DOHH2 (cell line): ENCODE measurements around the gene OR1N1.

Experiments
- H3F3A ChIP-seq: fragments of 200-600 bp; sonication (generic), shearing (Covaris generic); 2 replicates; pipeline ENCODE4 v1.6.0; 2016; ENCODE audit warnings: antibody characterized with exemption, mild to moderate bottlenecking; ENCODE audit not compliant: control insufficient read depth, insufficient read depth
- H3K27ac ChIP-seq: fragments of 200-600 bp; sonication (generic); 2 replicates; pipeline ENCODE4 v1.5.1; 2014; ENCODE audit warnings: low read depth, mild to moderate bottlenecking, low read length, moderate library complexity
- H3K27me3 ChIP-seq: fragments of 200-600 bp; sonication (generic); 2 replicates; pipeline ENCODE4 v1.6.1; 2014; ENCODE audit warnings: mild to moderate bottlenecking, low read length, mixed read lengths; ENCODE audit not compliant: control insufficient read depth
- H3K36me3 ChIP-seq: fragments of 200-600 bp; sonication (generic); 2 replicates; pipeline ENCODE4 v1.6.1; 2014; ENCODE audit warnings: mild to moderate bottlenecking, low read length, moderate library complexity, mixed read lengths; ENCODE audit not compliant: control insufficient read depth
- H3K4me1 ChIP-seq: fragments of 200-600 bp; sonication (generic); 2 replicates; pipeline ENCODE4 v1.6.1; 2014; ENCODE audit warnings: mild to moderate bottlenecking, low read length, mixed read lengths; ENCODE audit not compliant: control insufficient read depth
- H3K4me2 ChIP-seq: fragments of 200-600 bp; sonication (generic); 2 replicates; pipeline ENCODE4 v1.6.0; 2014; ENCODE audit warnings: mild to moderate bottlenecking, low read length, moderate library complexity
- H3K4me3 ChIP-seq: fragments of 200-600 bp; sonication (generic); 2 replicates; pipeline ENCODE4 v1.5.1; 2014; ENCODE audit warnings: mild to moderate bottlenecking, low read length, mixed read lengths
- H3K79me2 ChIP-seq: fragments of 200-600 bp; sonication (generic); 2 replicates; pipeline ENCODE4 v1.6.1; 2014; ENCODE audit warnings: mild to moderate bottlenecking, low read length, mixed read lengths; ENCODE audit not compliant: control insufficient read depth
- H3K9me2 ChIP-seq: fragments of 200-600 bp; sonication (generic); replicated peaks from 2 replicates; pipeline ENCODE4 v1.6.1; 2014; ENCODE audit warnings: mild to moderate bottlenecking, low read length, mixed read lengths; ENCODE audit not compliant: control insufficient read depth
- H3K9me3 ChIP-seq: fragments of 200-600 bp; sonication (generic); 2 replicates; pipeline ENCODE4 v1.6.1; 2014; ENCODE audit warnings: antibody characterized with exemption, low read length, mixed read lengths; ENCODE audit not compliant: control insufficient read depth, insufficient read depth
- H4K20me1 ChIP-seq: fragments of 200-600 bp; sonication (generic); 2 replicates; pipeline ENCODE4 v1.6.0; 2014; ENCODE audit warnings: low read depth, mild to moderate bottlenecking, antibody characterized with exemption, low read length, moderate library complexity; ENCODE audit not compliant: control insufficient read depth, insufficient read depth
- EZH2phosphoT487 ChIP-seq: fragments of 200-600 bp; sonication (generic); IDR thresholded peaks from 2 replicates; pipeline ENCODE4 v1.6.1; 2017; ENCODE audit warnings: borderline replicate concordance, mild to moderate bottlenecking, antibody characterized with exemption, low read length, moderate library complexity, mixed read lengths
- TF ChIP-seq, protein P1 (sequence below): fragments of 200-600 bp; sonication (generic); IDR thresholded peaks from one replicate; pipeline ENCODE4 v1.5.1; 2014; ENCODE audit warnings: antibody characterized with exemption, mild to moderate bottlenecking, low read depth, low read length; ENCODE audit not compliant: poor library complexity, severe bottlenecking

OR1N1 gene

GRCh38 chr9:122518841-122519240 lies 8.3 kb downstream of the OR1N1 start, which contains the start of gene OR1J4:
Gene OR1J4 (plus strand): TSS chr9:122519141. CDS start chr9:122519141, 0 bp downstream.
- TF ChIP-seq EZH2phosphoT487: no peak
- TF ChIP-seq, protein P1, sequence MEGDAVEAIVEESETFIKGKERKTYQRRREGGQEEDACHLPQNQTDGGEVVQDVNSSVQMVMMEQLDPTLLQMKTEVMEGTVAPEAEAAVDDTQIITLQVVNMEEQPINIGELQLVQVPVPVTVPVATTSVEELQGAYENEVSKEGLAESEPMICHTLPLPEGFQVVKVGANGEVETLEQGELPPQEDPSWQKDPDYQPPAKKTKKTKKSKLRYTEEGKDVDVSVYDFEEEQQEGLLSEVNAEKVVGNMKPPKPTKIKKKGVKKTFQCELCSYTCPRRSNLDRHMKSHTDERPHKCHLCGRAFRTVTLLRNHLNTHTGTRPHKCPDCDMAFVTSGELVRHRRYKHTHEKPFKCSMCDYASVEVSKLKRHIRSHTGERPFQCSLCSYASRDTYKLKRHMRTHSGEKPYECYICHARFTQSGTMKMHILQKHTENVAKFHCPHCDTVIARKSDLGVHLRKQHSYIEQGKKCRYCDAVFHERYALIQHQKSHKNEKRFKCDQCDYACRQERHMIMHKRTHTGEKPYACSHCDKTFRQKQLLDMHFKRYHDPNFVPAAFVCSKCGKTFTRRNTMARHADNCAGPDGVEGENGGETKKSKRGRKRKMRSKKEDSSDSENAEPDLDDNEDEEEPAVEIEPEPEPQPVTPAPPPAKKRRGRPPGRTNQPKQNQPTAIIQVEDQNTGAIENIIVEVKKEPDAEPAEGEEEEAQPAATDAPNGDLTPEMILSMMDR: no peak
- Histone ChIP-seq H3K4me2 (no peak within 1 kb of the TSS), H3K79me2 (no peaks in the 10 kb centered on the region), H3K27ac (no peak within 1 kb of the TSS), H3K27me3 (peaks cover 5% of the 10 kb centered on the region; the same call in 1 of the 2 replicates), H4K20me1 (no peaks in the 10 kb centered on the region), H3K4me3 (no peak within 1 kb of the TSS), H3F3A (no peaks in the 10 kb centered on the region), H3K9me3 (no peaks in the 10 kb centered on the region), H3K9me2 (no peaks in the 10 kb centered on the region), H3K4me1 (no peaks in the 10 kb centered on the region), H3K36me3 (no peaks in the 10 kb centered on the region)

DNA sequence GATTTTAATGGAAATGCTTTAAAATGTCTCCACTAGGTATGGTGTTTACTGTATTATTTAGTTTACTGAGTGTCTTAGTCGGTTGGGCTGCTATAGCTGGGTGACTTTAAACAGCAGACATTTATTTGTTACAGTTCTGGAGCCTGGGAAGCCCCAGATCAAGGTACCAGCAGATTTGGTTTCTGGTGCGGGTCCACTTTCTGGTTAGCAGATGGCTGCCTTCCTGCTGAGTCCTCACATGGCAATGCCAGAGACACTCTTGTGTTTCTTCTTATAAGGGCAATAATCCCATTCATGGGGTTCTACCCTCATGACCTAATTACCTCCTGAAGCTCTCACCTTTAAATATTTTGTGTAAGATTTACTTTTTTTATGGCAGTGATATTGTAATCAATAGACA lies 8.9 kb downstream of the OR1N1 start:
- peaks cover 5% of the 10 kb centered on the region; the same call in 1 of the 2 replicates for H3K27me3 ChIP-seq
- H3K9me3 ChIP-seq: no peaks in the 10 kb centered on the region
- no peaks in the 10 kb centered on the region for H3K9me2 ChIP-seq
- TF ChIP-seq EZH2phosphoT487: no peak
- TF ChIP-seq, protein P1: no peak
- no peaks in the 10 kb centered on the region for H3K79me2 ChIP-seq
- H4K20me1 ChIP-seq: no peaks in the 10 kb centered on the region
- no peak overlapping the region for H3K4me2 ChIP-seq
- no peaks in the 10 kb centered on the region for H3K36me3 ChIP-seq
- H3K27ac ChIP-seq: no peak overlapping the region
- no peaks in the 10 kb centered on the region for H3K4me1 ChIP-seq
- H3K4me3 ChIP-seq: no peak overlapping the region
- no peaks in the 10 kb centered on the region for H3F3A ChIP-seq

- Histone ChIP-seq H3K36me3 (no peaks in the 10 kb centered on the region), H3K4me3 (no peak within 1 kb of the TSS), H3K27ac (no peak within 1 kb of the TSS), H3K4me2 (no peak within 1 kb of the TSS), H3K27me3 (peaks cover 17% of the 10 kb centered on the region; the same call in 1 of the 2 replicates), H4K20me1 (no peaks in the 10 kb centered on the region), H3K79me2 (no peaks in the 10 kb centered on the region), H3K9me2 (no peaks in the 10 kb centered on the region), H3K9me3 (no peaks in the 10 kb centered on the region), H3K4me1 (no peaks in the 10 kb centered on the region), H3F3A (no peaks in the 10 kb centered on the region)
- TF ChIP-seq, protein P1: no peak
- TF ChIP-seq EZH2phosphoT487: no peak
Measured at GRCh38 chr9:122510502-122510901, 16.6 kb downstream of the OR1N1 start, which contains the start of gene OR1J2. Gene OR1J2 (plus strand): TSS chr9:122510802. CDS start chr9:122510802, 0 bp downstream.
